GM12874 (cell line): ENCODE data around the gene IBA57.

Experiments
- CTCF ChIP-seq: IDR thresholded peaks from 2 replicates; pipeline ENCODE4 v1.5.1; 2011; ENCODE audit warnings: low read depth, mild to moderate bottlenecking, control low read depth, low read length, moderate library complexity; ENCODE audit not compliant: insufficient read depth

Gene IBA57

GRCh38 chr1:228225165-228225710 is 59.6 kb downstream of the IBA57 start:
- no peak for TF ChIP-seq CTCF

- TF ChIP-seq CTCF: no peak
These were observed 60.1 kb downstream of the IBA57 start for GRCh38 chr1:228225740-228226139.

GRCh38 chr1:228226141-228226874 is 60.7 kb downstream of the IBA57 start:
- TF ChIP-seq CTCF: no peak

GRCh38 chr1:228226956-228227791 is 61.6 kb downstream of the IBA57 start:
- no peak for TF ChIP-seq CTCF

GRCh38 chr1:228228601-228229074 is 63.0 kb downstream of the IBA57 start:
- TF ChIP-seq CTCF: no peak

GRCh38 chr1:228231189-228231588 is 65.6 kb downstream of the IBA57 start:
- TF ChIP-seq CTCF: no peak
